Fibroblast of lung (primary cell): ENCODE measurements around the gene PKNOX2. TPM values are rescaled to one million over a fixed set of nuclear protein-coding genes. Genes with fewer than 3 reads are reported as not detected.

ENCODE experiments used
- DNase-seq, 2 donors: peaks; one replicate each; pipeline versions ENCODE4 v3.0.0 to v3.0.0-alpha.2; 2010; ENCODE audit warnings: low read depth in 2 of 2
- H2AFZ ChIP-seq: 2 replicates; pipeline ENCODE4 v1.5.1; 2012; ENCODE audit warnings: low read length, control low read depth, inconsistent platforms
- H3K27ac ChIP-seq: 2 replicates; pipeline ENCODE4 v1.5.1; 2011; ENCODE audit warnings: low read length, control low read depth; ENCODE audit not compliant: insufficient read depth
- H3K27me3 ChIP-seq: 2 replicates; pipeline ENCODE4 v1.5.1; 2011; ENCODE audit warnings: mild to moderate bottlenecking, low read length; ENCODE audit not compliant: control insufficient read depth, insufficient read depth
- H3K36me3 ChIP-seq: 2 replicates; pipeline ENCODE4 v1.5.1; 2011; ENCODE audit warnings: low read length; ENCODE audit not compliant: control insufficient read depth, insufficient read depth
- H3K4me1 ChIP-seq: 2 replicates; pipeline ENCODE4 v1.5.1; 2011; ENCODE audit warnings: low read length; ENCODE audit not compliant: control insufficient read depth, insufficient read depth; ENCODE audit errors: extremely low read depth
- H3K4me2 ChIP-seq: 2 replicates; pipeline ENCODE4 v1.5.1; 2011; ENCODE audit warnings: low read length, control low read depth; ENCODE audit not compliant: insufficient read depth; ENCODE audit errors: extremely low read depth
- H3K4me3 ChIP-seq, 4 experiments: fragments of 200-600 bp in 1 of 4; sonication (generic) in 1 of 4; replicated peaks in 1 of 4; 2 replicates each; pipeline ENCODE4 v1.5.1; 2011 to 2016; ENCODE audit warnings: low read length in 4 of 4, low read depth in 3 of 4, mild to moderate bottlenecking in 3 of 4, control low read depth in 2 of 4, inconsistent platforms in 1 of 4, mixed read lengths in 1 of 4; ENCODE audit not compliant: insufficient read depth in 1 of 4; ENCODE audit errors: control extremely low read depth in 1 of 4
- H3K79me2 ChIP-seq: 2 replicates; pipeline ENCODE4 v1.5.1; 2012; ENCODE audit warnings: mild to moderate bottlenecking, low read length, inconsistent platforms; ENCODE audit not compliant: control insufficient read depth, insufficient read depth
- H3K9ac ChIP-seq: 2 replicates; pipeline ENCODE4 v1.5.1; 2011; ENCODE audit warnings: mild to moderate bottlenecking, low read length, control low read depth; ENCODE audit not compliant: insufficient read depth
- H3K9me3 ChIP-seq: 2 replicates; pipeline ENCODE4 v1.5.1; 2012; ENCODE audit warnings: low read depth, low read length; ENCODE audit not compliant: control insufficient read depth, insufficient read depth
- H4K20me1 ChIP-seq: 2 replicates; pipeline ENCODE4 v1.5.1; 2011; ENCODE audit warnings: low read length; ENCODE audit not compliant: control insufficient read depth, insufficient read depth; ENCODE audit errors: extremely low read depth
- EZH2 ChIP-seq: IDR thresholded peaks from 2 replicates; pipeline ENCODE4 v1.5.1; 2012; ENCODE audit warnings: low read length, control low read depth, mild to moderate bottlenecking; ENCODE audit errors: missing control alignments
- polyA plus RNA-seq, 2 donors: library from polyadenylated mRNA; depleted of rRNA in 1 of 2; stranded (reverse) in 1 of 2; unstranded in 1 of 2; fragments of >200 nt; gene quantifications; 2 replicates each; pipeline ENCODE4 v1.2.1, GENCODE V29; 2011 to 2012; ENCODE audit warnings: missing spikeins in 1 of 2
- total RNA-seq: library from RNA; depleted of rRNA; stranded (reverse); fragments of >200 nt; gene quantifications from 2 replicates; pipeline ENCODE4 v1.2.1, GENCODE V29; 2014
- TF ChIP-seq, protein P1 (sequence below), 2 donors: IDR thresholded peaks in 1 of 2; conservative IDR thresholded peaks in 1 of 2; 1 replicate in 1 of 2; 2 replicates in 1 of 2; pipeline ENCODE4 v1.5.1; 2011 to 2012; ENCODE audit warnings: low read length in 2 of 2, control low read depth in 1 of 2, inconsistent platforms in 1 of 2, low read depth in 1 of 2, mild to moderate bottlenecking in 1 of 2

PKNOX2 gene
- total and polyA plus RNA-seq, 2 donors (not counting 1 experiment from before 2014, with no cell fraction given): 0.33 to 2.2 TPM

DNA sequence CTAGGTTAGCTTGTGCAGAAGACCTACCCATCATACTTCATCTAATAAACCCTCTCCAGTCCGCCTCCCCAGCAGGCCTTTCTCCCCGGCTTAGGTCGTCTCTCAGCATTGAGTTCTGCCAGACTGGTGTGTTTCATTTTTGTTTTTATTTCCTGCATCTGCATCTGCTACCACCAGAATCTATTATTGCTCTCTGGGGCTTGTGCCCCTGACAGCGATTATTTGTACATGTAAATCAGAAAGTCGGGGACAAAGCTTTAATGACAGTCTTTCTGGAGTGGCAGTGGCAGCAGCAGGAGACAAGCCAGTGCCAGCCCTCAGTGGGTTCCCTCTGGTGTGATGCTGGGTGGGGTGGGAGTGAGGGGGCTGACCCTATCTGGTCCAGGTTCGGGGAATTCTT, 127.5 kb downstream of the PKNOX2 start:
- no peaks in the 10 kb centered on the region for H3K9me3 ChIP-seq
- no peaks in the 10 kb centered on the region for H3K4me1 ChIP-seq
- peaks cover 20% of the 10 kb centered on the region for H3K27me3 ChIP-seq
- no peak for TF ChIP-seq EZH2
- TF ChIP-seq, protein P1, sequence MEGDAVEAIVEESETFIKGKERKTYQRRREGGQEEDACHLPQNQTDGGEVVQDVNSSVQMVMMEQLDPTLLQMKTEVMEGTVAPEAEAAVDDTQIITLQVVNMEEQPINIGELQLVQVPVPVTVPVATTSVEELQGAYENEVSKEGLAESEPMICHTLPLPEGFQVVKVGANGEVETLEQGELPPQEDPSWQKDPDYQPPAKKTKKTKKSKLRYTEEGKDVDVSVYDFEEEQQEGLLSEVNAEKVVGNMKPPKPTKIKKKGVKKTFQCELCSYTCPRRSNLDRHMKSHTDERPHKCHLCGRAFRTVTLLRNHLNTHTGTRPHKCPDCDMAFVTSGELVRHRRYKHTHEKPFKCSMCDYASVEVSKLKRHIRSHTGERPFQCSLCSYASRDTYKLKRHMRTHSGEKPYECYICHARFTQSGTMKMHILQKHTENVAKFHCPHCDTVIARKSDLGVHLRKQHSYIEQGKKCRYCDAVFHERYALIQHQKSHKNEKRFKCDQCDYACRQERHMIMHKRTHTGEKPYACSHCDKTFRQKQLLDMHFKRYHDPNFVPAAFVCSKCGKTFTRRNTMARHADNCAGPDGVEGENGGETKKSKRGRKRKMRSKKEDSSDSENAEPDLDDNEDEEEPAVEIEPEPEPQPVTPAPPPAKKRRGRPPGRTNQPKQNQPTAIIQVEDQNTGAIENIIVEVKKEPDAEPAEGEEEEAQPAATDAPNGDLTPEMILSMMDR (conservative IDR thresholded peaks at IDR 0.05 in 1 of 2, IDR thresholded peaks at IDR 0.05 in 1 of 2; ENCODE audit: low read depth in 1 of 2, low read length in 2 of 2): no peak
- H3K4me3 ChIP-seq: no peak overlapping the region
- H3K27ac ChIP-seq: no peak overlapping the region
- no peak overlapping the region for H3K9ac ChIP-seq
- H2AFZ ChIP-seq: no peak overlapping the region
- no peak overlapping the region for H3K4me2 ChIP-seq
- H3K79me2 ChIP-seq: no peaks in the 10 kb centered on the region
- H4K20me1 ChIP-seq: no peaks in the 10 kb centered on the region
- no peaks in the 10 kb centered on the region for H3K36me3 ChIP-seq
- no peak for DNase-seq

DNA sequence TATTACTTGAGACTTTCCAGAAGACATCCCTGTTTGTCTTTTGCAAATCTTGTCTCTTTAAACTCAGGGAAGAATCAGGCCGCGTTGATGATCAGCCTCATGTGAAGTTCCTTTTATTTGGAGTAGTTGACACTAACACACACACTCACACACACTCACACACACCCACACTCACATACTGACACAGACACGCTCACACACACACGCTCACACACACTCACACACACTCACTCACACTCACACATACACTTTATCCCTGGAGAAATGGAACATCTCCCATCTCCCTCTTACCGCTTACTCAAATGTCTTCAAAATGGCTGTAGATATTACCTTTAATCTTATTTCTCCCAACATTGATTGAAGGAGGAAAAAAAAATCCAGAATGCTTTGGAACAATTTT, 129.0 kb downstream of the PKNOX2 start:
- Histone ChIP-seq H3K4me1 (no peaks in the 10 kb centered on the region), H3K36me3 (no peaks in the 10 kb centered on the region), H3K4me2 (no peak overlapping the region), H3K79me2 (no peaks in the 10 kb centered on the region), H3K4me3 (no peak overlapping the region), H2AFZ (no peak overlapping the region), H3K27me3 (peaks cover 20% of the 10 kb centered on the region), H3K9me3 (no peaks in the 10 kb centered on the region), H3K9ac (no peak overlapping the region), H3K27ac (no peak overlapping the region), H4K20me1 (no peaks in the 10 kb centered on the region)
- TF ChIP-seq, protein P1 (conservative IDR thresholded peaks at IDR 0.05 in 1 of 2, IDR thresholded peaks at IDR 0.05 in 1 of 2; ENCODE audit: low read depth in 1 of 2, low read length in 2 of 2): no peak
- no peak for TF ChIP-seq EZH2
- no peak for DNase-seq

DNA sequence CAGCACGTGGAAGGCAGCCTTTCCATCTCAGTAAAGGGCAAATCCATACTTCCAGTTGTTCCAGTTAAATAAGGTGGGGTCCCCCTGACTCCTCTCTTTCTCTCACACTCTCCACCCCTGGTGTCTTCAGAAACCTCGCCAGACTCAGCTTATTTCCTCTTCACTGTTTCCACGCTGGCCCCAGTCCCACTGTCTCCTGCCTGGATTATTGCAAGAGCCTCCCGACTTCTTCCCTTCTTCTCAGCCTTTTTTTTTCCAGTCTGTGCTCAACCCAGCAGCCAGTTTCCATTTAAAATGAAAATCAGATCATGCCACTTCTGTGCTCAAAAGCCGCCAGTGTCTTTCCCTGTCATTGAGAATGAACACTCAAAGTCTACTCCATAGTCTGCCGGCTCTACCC, 131.4 kb downstream of the PKNOX2 start:
- peaks cover 20% of the 10 kb centered on the region for H3K27me3 ChIP-seq
- H3K9me3 ChIP-seq: no peaks in the 10 kb centered on the region
- H3K9ac ChIP-seq: no peak overlapping the region
- no peaks in the 10 kb centered on the region for H3K79me2 ChIP-seq
- H4K20me1 ChIP-seq: no peaks in the 10 kb centered on the region
- no peak for TF ChIP-seq EZH2
- TF ChIP-seq, protein P1 (conservative IDR thresholded peaks at IDR 0.05 in 1 of 2, IDR thresholded peaks at IDR 0.05 in 1 of 2; ENCODE audit: low read depth in 1 of 2, low read length in 2 of 2): no peak
- no peak for DNase-seq
- no peaks in the 10 kb centered on the region for H3K4me1 ChIP-seq
- H3K27ac ChIP-seq: no peak overlapping the region
- H3K4me2 ChIP-seq: no peak overlapping the region
- no peak overlapping the region for H2AFZ ChIP-seq
- H3K36me3 ChIP-seq: no peaks in the 10 kb centered on the region
- no peak overlapping the region for H3K4me3 ChIP-seq
